Nephron progenitor cell (in vitro differentiated cells): ENCODE data around the gene HTRA3.

Experiments used
- DNase-seq: peaks from one replicate; pipeline ENCODE4 v3.0.0; 2021
- H3K27ac Mint-ChIP-seq: 2 replicates; pipeline ENCODE4 v1.8.0; 2021; ENCODE audit warnings: mild to moderate bottlenecking, moderate library complexity, mixed read lengths
- H3K27me3 Mint-ChIP-seq: 2 replicates; pipeline ENCODE4 v1.8.0; 2021; ENCODE audit warnings: mild to moderate bottlenecking, low read depth, mixed read lengths; ENCODE audit not compliant: poor library complexity
- H3K36me3 Mint-ChIP-seq: 2 replicates; pipeline ENCODE4 v1.8.0; 2021; ENCODE audit warnings: low read depth, mixed read lengths
- H3K4me1 Mint-ChIP-seq: 2 replicates; pipeline ENCODE4 v1.8.0; 2021; ENCODE audit warnings: mixed read lengths
- H3K4me3 Mint-ChIP-seq: 2 replicates; pipeline ENCODE4 v1.8.0; 2021; ENCODE audit warnings: mild to moderate bottlenecking, moderate library complexity, mixed read lengths
- H3K9me3 Mint-ChIP-seq: 2 replicates; pipeline ENCODE4 v1.8.0; 2021; ENCODE audit warnings: mild to moderate bottlenecking, moderate library complexity, mixed read lengths
- CTCF ChIP-seq: fragments of 200-600 bp; sonication (generic); IDR thresholded peaks from 2 replicates; pipeline ENCODE4 v1.5.0; 2021; ENCODE audit warnings: antibody characterized with exemption

HTRA3 gene

DNA sequence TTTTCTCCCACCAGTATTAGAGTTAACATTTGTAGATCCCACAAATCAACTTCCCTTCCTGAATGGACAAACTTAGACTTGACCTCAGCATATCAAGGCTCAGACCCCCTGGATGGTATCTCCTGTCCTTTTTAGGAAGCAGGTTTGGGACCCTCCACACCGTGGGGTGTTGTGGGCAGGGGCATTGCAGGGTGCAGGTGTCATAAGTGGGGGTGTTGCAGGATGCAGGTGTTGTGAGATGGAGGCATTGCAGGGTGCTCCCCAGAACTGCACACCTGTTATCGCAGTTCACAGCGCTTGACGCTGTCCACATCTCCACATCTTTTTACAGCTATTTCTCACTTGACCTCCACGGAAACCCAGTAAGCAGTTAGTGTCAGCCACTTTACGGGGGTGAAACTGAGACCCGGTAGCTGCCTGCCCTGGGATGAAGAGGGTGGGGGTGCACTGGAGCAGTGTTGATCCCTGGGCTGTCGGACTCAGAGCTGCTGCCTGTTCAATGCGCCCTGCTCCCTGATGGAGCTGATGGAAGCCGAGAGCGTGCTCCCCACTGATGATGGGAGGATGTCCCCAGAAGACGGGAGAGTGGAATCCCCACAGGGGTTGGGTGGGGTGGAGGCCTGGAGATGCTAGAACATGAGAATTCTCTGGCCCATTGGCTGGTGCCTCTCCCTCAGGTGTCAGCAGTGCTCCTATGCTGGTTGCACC is 45.1 kb upstream of the HTRA3 start:
- H3K27me3 Mint-ChIP-seq, result peaks cover 9% of the 10 kb centered on the region
- H3K9me3 Mint-ChIP-seq, result no peaks in the 10 kb centered on the region
- H3K4me1 Mint-ChIP-seq, result peaks cover 71% of the 10 kb centered on the region
- H3K4me3 Mint-ChIP-seq, result no peak overlapping the region
- H3K27ac Mint-ChIP-seq, result peak overlapping the region; percentile 69
- no peak for TF ChIP-seq CTCF
- no peaks in the 10 kb centered on the region for H3K36me3 Mint-ChIP-seq
- no peak for DNase-seq

GRCh38 chr4:8224975-8225625 is 44.5 kb upstream of the HTRA3 start:
- H3K27me3 Mint-ChIP-seq, result peaks cover 7% of the 10 kb centered on the region
- H3K27ac Mint-ChIP-seq, result peak overlapping the region; percentile 99

GRCh38 chr4:8225706-8226443 is 43.7 kb upstream of the HTRA3 start:
- no peak for DNase-seq

More at GRCh38 chr4:8224975-8225625, 44.5 kb upstream of the HTRA3 start:
- Mint-ChIP-seq H3K4me1 (peaks cover 67% of the 10 kb centered on the region), H3K36me3 (no peaks in the 10 kb centered on the region), H3K4me3 (no peak overlapping the region), H3K9me3 (no peaks in the 10 kb centered on the region)
- TF ChIP-seq CTCF, result no peak
- no peak for DNase-seq

GRCh38 chr4:8227201-8227770 is 42.3 kb upstream of the HTRA3 start:
- H3K27me3 Mint-ChIP-seq, result peaks cover 5% of the 10 kb centered on the region
- TF ChIP-seq CTCF, result no peak
- H3K27ac Mint-ChIP-seq, result no peak overlapping the region

More at GRCh38 chr4:8225706-8226443, 43.7 kb upstream of the HTRA3 start:
- Mint-ChIP-seq H3K4me1 (peaks cover 67% of the 10 kb centered on the region), H3K27ac (peak overlapping the region; percentile 99), H3K27me3 (peaks cover 5% of the 10 kb centered on the region), H3K36me3 (no peaks in the 10 kb centered on the region), H3K9me3 (no peaks in the 10 kb centered on the region), H3K4me3 (peak overlapping the region; percentile 38)
- TF ChIP-seq CTCF, result no peak

DNA sequence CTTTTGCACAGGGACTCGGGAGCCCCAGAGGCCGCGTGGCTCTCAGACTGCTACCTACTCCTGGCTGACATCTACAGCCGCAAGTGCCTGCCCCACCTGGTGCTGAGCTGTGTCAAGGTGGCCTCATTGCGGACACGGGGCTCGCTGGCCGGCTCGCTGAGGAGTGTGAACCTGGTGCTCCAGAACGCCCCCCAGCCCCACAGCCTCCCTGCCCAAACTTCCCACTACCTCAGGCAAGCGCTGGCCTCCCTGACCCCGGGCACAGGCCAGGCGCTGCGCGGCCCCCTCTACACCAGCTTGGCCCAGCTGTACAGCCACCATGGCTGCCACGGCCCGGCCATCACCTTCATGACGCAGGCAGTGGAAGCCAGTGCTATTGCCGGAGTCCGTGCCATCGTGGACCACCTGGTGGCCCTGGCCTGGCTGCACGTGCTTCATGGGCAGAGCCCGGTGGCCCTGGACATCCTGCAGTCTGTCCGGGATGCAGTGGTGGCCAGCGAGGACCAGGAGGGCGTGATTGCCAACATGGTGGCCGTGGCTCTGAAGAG is 41.7 kb upstream of the HTRA3 start:
- H3K4me3 Mint-ChIP-seq, result no peak overlapping the region
- H3K27me3 Mint-ChIP-seq, result peaks cover 5% of the 10 kb centered on the region
- H3K4me1 Mint-ChIP-seq, result peaks cover 53% of the 10 kb centered on the region
- H3K9me3 Mint-ChIP-seq, result no peaks in the 10 kb centered on the region
- DNase-seq, result no peak
- no peak overlapping the region for H3K27ac Mint-ChIP-seq
- H3K36me3 Mint-ChIP-seq, result no peaks in the 10 kb centered on the region
- no peak for TF ChIP-seq CTCF

More at GRCh38 chr4:8227201-8227770, 42.3 kb upstream of the HTRA3 start:
- Mint-ChIP-seq H3K4me1 (peaks cover 59% of the 10 kb centered on the region), H3K4me3 (no peak overlapping the region), H3K36me3 (no peaks in the 10 kb centered on the region), H3K9me3 (no peaks in the 10 kb centered on the region)
- DNase-seq, result no peak
